B cell (primary cell): ENCODE results near the gene TAS2R14. TPM values are rescaled to one million over a fixed set of nuclear protein-coding genes. Genes with fewer than 3 reads are reported as not detected.

Experiments used
- ATAC-seq: fragments of 200-7000 bp; cut with Tn5 transposase; one replicate; pipeline ENCODE4 v1.10.0; 2021; ENCODE audit warnings: low read depth, mild to moderate bottlenecking, moderate number of reproducible peaks, moderate library complexity
- CTCF ChIA-PET: fragments of 350-600 bp; sonication (Branson Sonifier 250); formaldehyde crosslinking; loops from one replicate; lab custom pipeline; 2021; ENCODE audit warnings: antibody characterized with exemption, inconsistent platforms; lab: Charles Lee
- POLR2A ChIA-PET: fragments of 350-600 bp; sonication (Branson Sonifier 250); formaldehyde crosslinking; loops from one replicate; lab custom pipeline; 2021; ENCODE audit warnings: antibody characterized with exemption; lab: Charles Lee
- DNase-seq: peaks from one replicate; pipeline ENCODE4 v3.0.0; 2013
- H2AFZ ChIP-seq: 2 replicates; pipeline ENCODE4 v1.6.1; 2012; ENCODE audit warnings: mild to moderate bottlenecking, low read depth, low read length; ENCODE audit not compliant: insufficient read depth, poor library complexity, severe bottlenecking
- H3K27ac ChIP-seq, 2 donors: 1 replicate in 1 of 2; 2 replicates in 1 of 2; pipeline ENCODE4 v1.5.1; 2012 to 2013; ENCODE audit warnings: low read length in 2 of 2, mild to moderate bottlenecking in 2 of 2, moderate library complexity in 1 of 2
- H3K27me3 ChIP-seq, 4 experiments: fragments of 200-600 bp in 1 of 4; sonication (generic) in 1 of 4; replicated peaks in 1 of 4; 1 replicate in 2 of 4; 2 replicates in 2 of 4; pipeline versions ENCODE4 v1.6.1 to v1.7.0; 2013 to 2016; ENCODE audit warnings: low read length in 3 of 4, mild to moderate bottlenecking in 2 of 4, mixed read lengths in 1 of 4, moderate library complexity in 1 of 4; ENCODE audit not compliant: insufficient read depth in 4 of 4, control insufficient read depth in 3 of 4; ENCODE audit errors: control extremely low read depth in 1 of 4
- H3K36me3 ChIP-seq, 2 experiments: replicated peaks in 1 of 2; 1 replicate in 1 of 2; 2 replicates in 1 of 2; pipeline versions ENCODE4 v1.6.1 to v1.7.1; 2013; ENCODE audit warnings: low read length in 1 of 2; ENCODE audit not compliant: insufficient read depth in 2 of 2, control insufficient read depth in 1 of 2; ENCODE audit errors: control extremely low read depth in 1 of 2, extremely low read depth in 1 of 2
- H3K4me1 ChIP-seq, 2 donors: fragments of 200-600 bp in 1 of 2; sonication (generic) in 1 of 2; 1 replicate in 1 of 2; 2 replicates in 1 of 2; pipeline versions ENCODE4 v1.5.1 to v1.6.1; 2013 to 2017; ENCODE audit warnings: low read length in 2 of 2; ENCODE audit not compliant: control insufficient read depth in 2 of 2, insufficient read depth in 2 of 2
- H3K4me2 ChIP-seq: replicated peaks from 2 replicates; pipeline ENCODE3; 2012; ENCODE audit warnings: mild to moderate bottlenecking, low read depth, low read length; ENCODE audit not compliant: poor library complexity, severe bottlenecking
- H3K4me3 ChIP-seq, 5 experiments: fragments of 200-600 bp in 1 of 5; sonication (generic) in 1 of 5; 1 replicate in 3 of 5; 2 replicates in 2 of 5; pipeline versions ENCODE4 v1.5.1 to v1.7.0; 2011 to 2016; ENCODE audit warnings: low read length in 4 of 5, mild to moderate bottlenecking in 4 of 5, low read depth in 2 of 5, control low read depth in 1 of 5, moderate library complexity in 1 of 5; ENCODE audit not compliant: insufficient read depth in 1 of 5; ENCODE audit errors: control extremely low read depth in 1 of 5, extremely low read depth in 1 of 5
- H3K79me2 ChIP-seq: fragments of 200-600 bp; sonication (generic); one replicate; pipeline ENCODE4 v1.6.0; 2016; ENCODE audit warnings: low read length; ENCODE audit not compliant: control insufficient read depth, insufficient read depth
- H3K9ac ChIP-seq: fragments of 200-600 bp; sonication (generic); 2 replicates; pipeline ENCODE4 v1.6.1; 2017; ENCODE audit warnings: mild to moderate bottlenecking, low read length, moderate library complexity
- H3K9me3 ChIP-seq, 3 donors: one replicate each; pipeline versions ENCODE4 v1.6.1 to v1.7.1; 2013; ENCODE audit warnings: low read length in 2 of 3; ENCODE audit not compliant: control insufficient read depth in 2 of 3, insufficient read depth in 1 of 3; ENCODE audit errors: control extremely low read depth in 1 of 3
- H4K20me1 ChIP-seq: 2 replicates; pipeline ENCODE4 v1.6.0; 2012; ENCODE audit warnings: mild to moderate bottlenecking, low read length; ENCODE audit not compliant: insufficient read depth, control insufficient read depth, poor library complexity, severe bottlenecking
- H3K27ac Mint-ChIP-seq: one replicate; pipeline ENCODE4 v1.8.0; 2021; ENCODE audit warnings: mixed read lengths
- H3K27me3 Mint-ChIP-seq: one replicate; pipeline ENCODE4 v1.8.0; 2021; ENCODE audit warnings: mixed read lengths
- H3K4me1 Mint-ChIP-seq: one replicate; pipeline ENCODE4 v1.8.0; 2021; ENCODE audit warnings: mixed read lengths
- H3K4me3 Mint-ChIP-seq: one replicate; pipeline ENCODE4 v1.8.0; 2021; ENCODE audit warnings: mixed read lengths
- H3K9me3 Mint-ChIP-seq: one replicate; pipeline ENCODE4 v1.8.0; 2022; ENCODE audit warnings: mixed read lengths; ENCODE audit not compliant: insufficient read depth
- CTCF ChIP-seq: fragments of 200-600 bp; IDR thresholded peaks from one replicate; pipeline ENCODE4 v1.8.0; 2022; ENCODE audit warnings: antibody characterized with exemption, mild to moderate bottlenecking
- EZH2 ChIP-seq: IDR thresholded peaks from 2 replicates; pipeline ENCODE4 v1.6.1; 2012; ENCODE audit warnings: borderline replicate concordance, low read depth, mild to moderate bottlenecking, moderate library complexity, low read length; ENCODE audit not compliant: insufficient read depth, poor library complexity, severe bottlenecking
- WGBS: methylation state at CpG from one replicate; pipeline ENCODE4 v1.1.5; 2013; ENCODE audit warnings: missing lambda C conversion rate; ENCODE audit not compliant: insufficient coverage; 5-methylcytosine and 5-hydroxymethylcytosine counted together
- intact Hi-C: fragments of 100-400 bp; cut with micrococcal nuclease; formaldehyde crosslinking; loops from one replicate; pipeline ENCODE4 v1.10.0; 2022
- polyA plus RNA-seq: library from polyadenylated mRNA; depleted of rRNA; stranded (reverse); fragments of >200 nt; gene quantifications from 2 replicates; pipeline ENCODE4 v1.2.3, GENCODE V29; 2012
- total RNA-seq, 2 donors: library from RNA; stranded (reverse); fragments of 120-200 nt in 1 of 2; gene quantifications; 1 replicate in 1 of 2; 2 replicates in 1 of 2; pipeline versions ENCODE4 v1.2.3 to v1.2.4, GENCODE V29; 2013 to 2022

The TAS2R14 gene
- total and polyA plus RNA-seq, 2 donors (not counting 1 experiment from before 2014, with no cell fraction given): 2.8 to 3.4 TPM

GRCh38 chr12:10919809-10920208 lies 19.3 kb downstream of the TAS2R14 start:
- Mint-ChIP-seq H3K9me3 (no peaks in the 10 kb centered on the region), H3K27ac (no peak overlapping the region), H3K4me3 (no peak overlapping the region), H3K27me3 (no peaks in the 10 kb centered on the region), H3K4me1 (no peaks in the 10 kb centered on the region)
- no peak for DNase-seq
- Histone ChIP-seq H3K79me2 (no peaks in the 10 kb centered on the region), H3K36me3 (no peaks in the 10 kb centered on the region), H3K9ac (no peak overlapping the region), H4K20me1 (no peaks in the 10 kb centered on the region), H3K27me3 (no peaks in the 10 kb centered on the region), H3K4me3 (no peak overlapping the region), H2AFZ (no peak overlapping the region), H3K9me3 (no peaks in the 10 kb centered on the region), H3K4me2 (no peak overlapping the region), H3K27ac (no peak overlapping the region), H3K4me1 (no peaks in the 10 kb centered on the region)
- WGBS: no CpG with 5 or more reads among the region's 1 CpG
- TF ChIP-seq CTCF (no peak), EZH2 (no peak)
- ATAC-seq: no peak
- CTCF ChIA-PET: no interaction called here
- POLR2A ChIA-PET: no interaction called here
- intact Hi-C loops: no loop called here

GRCh38 chr12:10910380-10910779 lies 28.7 kb downstream of the TAS2R14 start:
- DNase-seq: no peak
- Histone ChIP-seq H2AFZ (no peak overlapping the region), H3K9ac (no peak overlapping the region), H3K79me2 (no peaks in the 10 kb centered on the region), H3K36me3 (no peaks in the 10 kb centered on the region), H3K4me2 (no peak overlapping the region), H3K27me3 (no peaks in the 10 kb centered on the region), H3K4me1 (no peaks in the 10 kb centered on the region), H3K4me3 (no peak overlapping the region), H4K20me1 (no peaks in the 10 kb centered on the region), H3K27ac (no peak overlapping the region), H3K9me3 (peaks cover 0 to 2% (median 1%) of the 10 kb centered on the region in 3 donors)
- ChIA-PET CTCF (no interaction called here), POLR2A (no interaction called here)
- no peak for ATAC-seq
- WGBS: no CpG with 5 or more reads among the region's 8 CpGs
- Mint-ChIP-seq H3K4me3 (no peak overlapping the region), H3K27ac (no peak overlapping the region), H3K9me3 (peaks cover 2% of the 10 kb centered on the region), H3K27me3 (no peaks in the 10 kb centered on the region), H3K4me1 (no peaks in the 10 kb centered on the region)
- intact Hi-C loops: no loop called here
- no peak for TF ChIP-seq EZH2
- TF ChIP-seq CTCF: no peak
